ENCODE measurements around the gene ATP1B3.

GRCh38 chr3:141933421-141934300 lies 57.2 kb downstream of the ATP1B3 start:
- TF ChIP-seq GATA2 (IDR thresholded peaks at IDR 0.05; ENCODE audit: low read depth, low read length) (no peak), GATA3 (IDR thresholded peaks at IDR 0.05; ENCODE audit: low read depth, low read length) (no peak)

All from SH-SY5Y (cell line).